Stimulated activated naive B cell treated with anti-CD40 and anti-IgM and Interleukin-4, amounts not matched to agents 10 μg/mL and 1 μg/mL and 100 μg/mL, for 72 hours (primary cell): ENCODE results near the gene TGFB2.

ENCODE experiments used
- ATAC-seq, 2 donors: fragments of 150-1000 bp; cut with Tn5 transposase; replicated peaks; 2 replicates each; pipeline ENCODE4 v1.10.0; 2021; ENCODE audit warnings: moderate library complexity in 1 of 2
- DNase-seq: peaks from one replicate; pipeline ENCODE4 v3.0.0; 2021
- H3K27ac Mint-ChIP-seq: one replicate; pipeline ENCODE4 v1.8.0; 2022; ENCODE audit warnings: mild to moderate bottlenecking, mixed read lengths
- H3K27me3 Mint-ChIP-seq, 2 donors: one replicate each; pipeline ENCODE4 v1.8.0; 2022; ENCODE audit warnings: mixed read lengths in 2 of 2
- H3K36me3 Mint-ChIP-seq, 2 donors: one replicate each; pipeline ENCODE4 v1.8.0; 2022; ENCODE audit warnings: mixed read lengths in 2 of 2, mild to moderate bottlenecking in 1 of 2
- H3K4me1 Mint-ChIP-seq, 2 donors: one replicate each; pipeline ENCODE4 v1.8.0; 2022; ENCODE audit warnings: mixed read lengths in 2 of 2, mild to moderate bottlenecking in 1 of 2
- H3K4me3 Mint-ChIP-seq, 2 donors: one replicate each; pipeline ENCODE4 v1.8.0; 2022; ENCODE audit warnings: mild to moderate bottlenecking in 2 of 2, mixed read lengths in 2 of 2, moderate library complexity in 1 of 2
- H3K9me3 Mint-ChIP-seq, 2 donors: one replicate each; pipeline ENCODE4 v1.8.0; 2022; ENCODE audit warnings: mixed read lengths in 2 of 2, mild to moderate bottlenecking in 1 of 2

The TGFB2 gene

DNA sequence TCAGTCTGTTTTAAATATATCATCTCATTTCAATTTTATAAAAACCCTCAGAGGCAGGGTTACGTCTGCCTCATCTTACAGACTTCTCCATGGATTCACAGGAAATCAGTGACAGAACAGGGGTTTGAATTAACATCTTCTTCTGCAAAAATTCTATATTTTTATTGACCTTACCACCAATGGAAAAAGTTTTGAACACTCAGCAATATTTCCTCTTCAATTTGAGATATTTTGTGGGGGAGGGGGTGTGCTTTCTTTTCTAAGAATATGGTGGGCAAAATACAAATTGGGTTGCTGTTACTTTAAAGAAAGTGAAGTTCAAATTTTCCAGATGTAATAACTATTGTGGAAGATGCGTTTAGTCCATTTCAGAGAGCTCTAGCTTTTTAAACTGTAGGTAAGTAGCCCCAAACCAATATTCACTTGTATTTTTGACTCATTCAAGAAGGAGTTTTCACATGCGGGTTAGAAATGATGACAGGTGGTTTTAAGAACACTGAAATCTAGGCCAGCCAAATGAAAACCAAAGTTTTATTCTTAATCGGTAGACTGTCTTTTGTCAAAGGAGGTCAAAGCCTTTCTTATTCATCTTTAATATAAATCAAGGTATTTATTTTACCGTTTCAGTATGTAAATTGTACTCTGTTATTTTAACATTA, 17.4 kb downstream of the TGFB2 start:
- Mint-ChIP-seq H3K4me1 (no peaks in the 10 kb centered on the region), H3K9me3 (no peaks in the 10 kb centered on the region), H3K27ac (no peak overlapping the region), H3K36me3 (no peaks in the 10 kb centered on the region), H3K4me3 (no peak overlapping the region), H3K27me3 (no peaks in the 10 kb centered on the region)
- ATAC-seq (no peak), DNase-seq (no peak)

DNA sequence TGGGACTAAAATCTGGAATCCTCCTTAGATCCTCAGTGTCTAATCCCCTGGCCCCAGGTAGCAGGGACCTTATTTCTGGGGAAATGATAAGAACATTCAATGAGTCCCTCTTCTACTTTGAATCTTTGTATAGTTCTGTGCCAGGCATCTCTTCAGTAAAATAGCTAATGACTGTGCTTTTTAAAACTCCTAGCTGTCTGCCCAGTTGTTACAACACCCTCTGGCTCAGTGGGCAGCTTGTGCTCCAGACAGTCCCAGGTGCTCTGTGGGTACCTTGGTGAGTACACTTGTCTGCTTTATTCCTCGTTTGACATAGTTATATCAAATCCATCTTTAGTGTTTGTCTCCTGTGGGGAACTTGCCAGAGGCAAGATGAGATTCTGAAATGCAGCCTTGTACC, 18.0 kb downstream of the TGFB2 start:
- Mint-ChIP-seq H3K9me3 (no peaks in the 10 kb centered on the region), H3K27ac (no peak overlapping the region), H3K4me1 (no peaks in the 10 kb centered on the region), H3K36me3 (no peaks in the 10 kb centered on the region), H3K27me3 (no peaks in the 10 kb centered on the region), H3K4me3 (no peak overlapping the region)
- ATAC-seq (no peak), DNase-seq (no peak)

DNA sequence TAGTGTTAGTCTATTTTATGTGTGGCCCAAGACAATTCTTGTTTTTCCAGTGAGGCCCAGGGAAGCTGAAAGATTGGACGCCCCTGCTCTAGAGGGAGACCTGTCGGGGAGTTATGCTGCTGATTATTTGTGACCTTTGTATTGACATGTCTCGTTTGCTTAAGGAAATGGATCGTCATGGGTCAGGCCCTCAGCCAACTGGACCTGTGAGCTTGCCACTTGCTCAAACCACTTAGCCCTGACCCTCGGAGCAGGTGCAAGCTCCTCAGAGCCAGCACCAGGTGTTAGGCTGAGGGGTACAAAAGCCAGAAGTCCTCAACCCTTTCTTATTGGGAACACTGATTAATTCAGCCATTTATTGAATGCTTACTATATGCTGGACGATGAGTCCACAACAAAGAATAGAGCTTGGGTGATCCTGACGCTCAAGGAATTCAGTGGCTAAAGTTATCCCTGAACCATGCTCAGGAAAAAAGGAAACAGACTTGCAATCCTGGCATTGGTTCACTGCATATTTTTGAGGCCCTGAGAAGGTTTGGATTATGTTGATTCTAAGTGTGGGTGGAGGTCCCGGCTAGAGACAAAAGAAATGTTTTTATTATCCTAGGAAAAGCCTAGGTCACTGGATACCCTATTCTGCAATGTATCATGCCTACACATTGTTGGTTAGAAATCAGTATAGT, 19.0 kb downstream of the TGFB2 start:
- Mint-ChIP-seq H3K9me3 (no peaks in the 10 kb centered on the region), H3K4me1 (no peaks in the 10 kb centered on the region), H3K36me3 (no peaks in the 10 kb centered on the region), H3K27me3 (no peaks in the 10 kb centered on the region), H3K27ac (no peak overlapping the region), H3K4me3 (no peak overlapping the region)
- DNase-seq: no peak
- no peak for ATAC-seq

DNA sequence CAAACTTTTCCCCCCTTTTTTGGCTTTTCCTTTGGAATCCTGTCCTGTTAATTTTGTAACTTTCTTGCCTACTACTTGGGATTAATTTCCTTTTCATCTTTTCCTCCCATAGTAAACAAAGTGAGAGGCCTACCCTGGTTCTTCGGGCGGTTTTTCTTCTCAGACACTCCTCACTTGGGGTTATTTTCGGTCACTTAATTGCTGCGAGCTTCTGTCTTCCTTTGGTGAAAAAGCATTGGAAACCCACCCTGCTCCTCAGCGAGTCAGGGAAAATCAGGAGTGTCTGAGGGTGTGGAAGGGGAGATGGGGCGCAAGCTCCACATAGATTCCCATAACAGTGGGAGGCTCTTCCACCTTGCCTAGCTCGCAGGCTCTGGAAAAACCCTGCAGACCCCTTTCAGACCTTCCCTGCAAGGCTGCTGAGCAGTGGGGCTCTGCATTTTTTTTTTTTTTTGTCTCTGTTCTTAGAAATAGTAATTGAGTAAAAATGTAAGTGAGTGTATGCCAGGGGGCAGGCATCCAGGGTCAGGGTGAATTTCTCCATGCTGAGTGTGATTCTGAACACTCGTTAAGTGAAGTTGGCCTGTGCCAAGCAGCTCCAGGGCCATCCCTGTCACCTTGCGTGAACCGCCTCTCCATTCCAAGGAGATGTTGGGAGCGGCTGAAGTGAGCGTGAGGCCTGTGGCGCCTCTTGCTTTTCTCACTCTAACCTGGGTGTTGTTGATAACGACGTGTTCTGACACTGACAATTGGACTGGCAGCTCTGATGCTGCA, 20.3 kb downstream of the TGFB2 start:
- Mint-ChIP-seq H3K4me3 (no peak overlapping the region), H3K27ac (no peak overlapping the region), H3K4me1 (peaks cover 0 to under 1% of the 10 kb centered on the region in 2 donors), H3K27me3 (no peaks in the 10 kb centered on the region), H3K9me3 (no peaks in the 10 kb centered on the region), H3K36me3 (no peaks in the 10 kb centered on the region)
- no peak for ATAC-seq
- no peak for DNase-seq

DNA sequence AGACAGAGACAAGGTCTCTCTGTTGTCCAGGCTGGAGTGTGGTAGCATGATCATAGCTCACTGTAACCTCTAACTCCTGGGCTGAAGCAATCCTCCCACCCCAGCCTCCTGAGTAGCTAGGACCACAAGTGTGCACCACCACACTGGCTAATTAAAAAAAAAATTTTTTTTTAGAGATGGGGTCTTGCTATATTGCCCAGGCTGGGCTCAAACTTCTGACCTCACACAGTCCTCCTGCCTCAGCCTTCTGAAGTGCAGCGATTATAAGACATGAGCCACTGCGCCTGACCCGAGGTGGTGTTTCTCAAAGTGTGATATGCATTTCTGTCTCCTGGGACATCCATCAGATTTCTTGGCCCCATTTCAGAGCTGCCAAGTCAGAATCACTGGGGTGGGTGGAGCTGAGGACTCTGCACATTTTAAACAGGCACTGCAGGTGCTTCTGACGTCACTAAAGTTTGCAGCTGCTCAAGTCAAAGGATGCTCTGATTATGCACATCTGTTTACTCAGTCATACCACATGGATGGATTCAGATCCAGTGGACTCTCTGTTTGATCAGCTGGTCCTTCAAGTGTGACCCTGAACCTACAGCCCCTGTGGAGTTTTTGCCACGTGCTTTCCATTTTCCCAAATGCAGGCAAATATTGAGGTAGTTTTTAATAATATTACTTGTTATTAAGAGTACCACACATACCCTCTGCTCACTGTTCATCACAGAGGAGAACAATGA, 21.4 kb downstream of the TGFB2 start:
- H3K4me3 Mint-ChIP-seq: no peak overlapping the region
- H3K27me3 Mint-ChIP-seq: no peaks in the 10 kb centered on the region
- no peaks in the 10 kb centered on the region for H3K36me3 Mint-ChIP-seq
- H3K9me3 Mint-ChIP-seq: no peaks in the 10 kb centered on the region
- ATAC-seq: no peak
- no peak overlapping the region for H3K27ac Mint-ChIP-seq
- DNase-seq: no peak
- H3K4me1 Mint-ChIP-seq: peaks cover 2 to 5% of the 10 kb centered on the region in 2 donors

DNA sequence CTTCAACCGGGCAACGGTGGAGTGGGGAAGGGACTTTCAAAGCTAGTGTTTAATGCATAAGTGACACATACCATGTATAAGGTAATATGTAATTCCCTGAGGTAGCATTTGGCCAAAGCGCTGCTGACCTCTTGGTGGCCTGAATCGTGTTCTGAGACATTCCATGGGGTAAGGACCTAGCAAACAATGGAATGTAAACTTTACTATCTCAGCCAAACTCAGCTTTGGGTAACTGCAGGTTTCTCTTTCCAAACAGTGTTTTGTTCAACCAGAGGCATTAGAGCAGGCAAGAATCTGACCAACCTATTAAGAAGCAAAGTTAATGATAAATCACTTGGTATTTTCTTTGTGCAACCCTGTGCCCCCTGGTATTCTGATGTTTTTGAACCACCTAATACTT, 22.0 kb downstream of the TGFB2 start:
- peaks cover 2 to 5% of the 10 kb centered on the region in 2 donors for H3K4me1 Mint-ChIP-seq
- no peaks in the 10 kb centered on the region for H3K36me3 Mint-ChIP-seq
- DNase-seq: no peak
- H3K9me3 Mint-ChIP-seq: no peaks in the 10 kb centered on the region
- ATAC-seq: no peak
- H3K27ac Mint-ChIP-seq: no peak overlapping the region
- no peaks in the 10 kb centered on the region for H3K27me3 Mint-ChIP-seq
- H3K4me3 Mint-ChIP-seq: no peak overlapping the region

DNA sequence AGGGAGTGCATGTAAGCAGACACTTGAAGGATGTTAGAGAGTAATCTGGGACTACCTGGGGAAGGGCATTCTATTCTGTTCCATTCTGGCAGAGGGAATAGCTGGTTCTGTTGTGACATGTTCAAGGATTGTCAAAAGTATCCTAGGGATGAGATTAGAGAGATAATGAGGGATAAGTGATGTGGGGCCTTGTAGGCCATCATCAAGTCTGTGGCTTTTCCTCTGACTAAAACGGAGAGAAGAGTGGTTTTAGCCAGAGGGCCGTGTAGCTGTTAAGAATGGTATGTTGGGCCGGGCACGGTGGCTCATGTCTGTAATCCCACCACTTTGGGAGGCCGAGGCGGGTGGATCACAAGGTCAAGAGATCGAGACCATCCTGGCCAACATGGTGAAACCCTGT, 23.6 kb downstream of the TGFB2 start:
- DNase-seq (no peak), ATAC-seq (no peak)
- Mint-ChIP-seq H3K4me1 (peaks cover 2 to 5% of the 10 kb centered on the region in 2 donors), H3K36me3 (no peaks in the 10 kb centered on the region), H3K4me3 (no peak overlapping the region), H3K9me3 (no peaks in the 10 kb centered on the region), H3K27me3 (no peaks in the 10 kb centered on the region), H3K27ac (no peak overlapping the region)

DNA sequence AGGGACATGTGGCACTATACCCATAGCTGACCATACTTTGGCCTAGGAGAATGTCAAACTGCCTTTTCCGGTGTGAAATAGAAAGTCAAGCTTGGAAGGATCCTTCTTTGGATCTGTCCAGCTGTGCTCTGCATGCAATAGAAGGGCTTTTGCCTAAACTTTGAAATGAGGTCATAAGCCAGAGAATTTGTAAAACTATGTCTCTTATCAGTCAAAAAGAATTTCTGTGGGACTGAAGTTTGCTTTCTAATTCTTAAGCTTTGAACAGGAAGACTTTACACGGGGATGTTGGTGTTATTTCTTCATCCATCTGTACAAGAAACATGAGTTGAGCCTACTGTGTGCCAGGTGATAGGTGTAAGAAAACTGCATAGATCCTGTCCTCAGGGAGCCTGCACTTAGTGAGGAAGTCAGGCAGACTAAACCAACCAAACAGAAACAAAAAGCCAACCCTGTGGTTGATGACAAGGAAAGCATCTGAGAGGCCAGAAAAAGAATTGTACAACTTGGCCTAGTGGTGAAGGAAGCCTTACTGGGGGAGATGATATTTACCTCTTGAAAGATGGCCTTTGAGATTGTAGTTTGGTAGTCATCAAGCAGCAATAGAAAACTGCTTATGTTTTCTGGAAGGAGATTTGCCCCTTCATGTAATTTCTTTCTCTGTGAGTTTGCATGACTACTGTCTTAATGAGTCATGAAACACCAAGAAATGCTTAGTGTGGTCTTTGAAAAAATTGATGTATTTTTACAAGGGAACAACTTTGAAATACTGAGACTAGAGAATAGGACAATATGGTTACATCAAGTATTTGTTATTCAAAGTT, 24.8 kb downstream of the TGFB2 start:
- Mint-ChIP-seq H3K27ac (no peak overlapping the region), H3K27me3 (no peaks in the 10 kb centered on the region), H3K36me3 (no peaks in the 10 kb centered on the region), H3K9me3 (no peaks in the 10 kb centered on the region), H3K4me1 (peaks cover 2 to 5% of the 10 kb centered on the region in 2 donors), H3K4me3 (no peak overlapping the region)
- DNase-seq: no peak
- ATAC-seq: no peak

DNA sequence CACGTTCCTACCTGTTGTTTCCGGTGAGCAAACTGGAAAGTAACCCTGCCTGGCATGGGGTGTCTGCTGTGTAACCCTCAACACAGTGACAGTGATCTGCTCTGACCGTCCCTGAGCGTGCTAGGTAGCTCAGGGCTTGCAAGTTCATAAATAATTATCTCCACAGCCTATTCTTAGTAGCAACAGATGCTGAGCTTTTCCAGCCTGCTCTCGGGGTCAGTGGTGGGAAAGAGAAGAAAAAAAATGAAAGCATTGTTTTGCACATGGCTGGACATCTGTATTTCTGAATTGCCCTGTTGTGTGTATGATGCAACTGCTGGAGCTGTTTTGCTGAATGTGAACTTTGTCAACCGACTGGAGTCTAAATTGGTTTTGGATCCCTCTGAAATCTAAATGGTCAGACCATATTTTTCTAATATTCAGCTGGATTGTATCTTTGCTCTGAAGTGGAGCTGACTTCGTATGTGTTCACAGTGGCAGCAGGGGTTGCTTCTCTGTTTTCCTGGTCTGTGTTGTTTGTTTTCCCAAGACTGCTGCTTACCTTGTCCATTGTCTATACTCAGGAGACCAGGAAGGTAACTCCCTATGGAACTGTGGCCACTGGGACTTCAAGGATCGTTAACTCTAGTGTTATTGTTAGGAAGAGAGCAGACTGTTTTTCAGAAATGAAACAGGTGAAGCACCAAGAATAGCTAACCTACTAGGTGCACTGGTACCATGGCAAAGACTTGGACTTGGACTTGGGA, 27.0 kb downstream of the TGFB2 start:
- H3K36me3 Mint-ChIP-seq: no peaks in the 10 kb centered on the region
- ATAC-seq (no peak), DNase-seq (no peak)
- peaks cover 3 to 11% of the 10 kb centered on the region in 2 donors for H3K4me1 Mint-ChIP-seq
- H3K27me3 Mint-ChIP-seq: no peaks in the 10 kb centered on the region
- no peak overlapping the region for H3K4me3 Mint-ChIP-seq
- no peaks in the 10 kb centered on the region for H3K9me3 Mint-ChIP-seq
- no peak overlapping the region for H3K27ac Mint-ChIP-seq

DNA sequence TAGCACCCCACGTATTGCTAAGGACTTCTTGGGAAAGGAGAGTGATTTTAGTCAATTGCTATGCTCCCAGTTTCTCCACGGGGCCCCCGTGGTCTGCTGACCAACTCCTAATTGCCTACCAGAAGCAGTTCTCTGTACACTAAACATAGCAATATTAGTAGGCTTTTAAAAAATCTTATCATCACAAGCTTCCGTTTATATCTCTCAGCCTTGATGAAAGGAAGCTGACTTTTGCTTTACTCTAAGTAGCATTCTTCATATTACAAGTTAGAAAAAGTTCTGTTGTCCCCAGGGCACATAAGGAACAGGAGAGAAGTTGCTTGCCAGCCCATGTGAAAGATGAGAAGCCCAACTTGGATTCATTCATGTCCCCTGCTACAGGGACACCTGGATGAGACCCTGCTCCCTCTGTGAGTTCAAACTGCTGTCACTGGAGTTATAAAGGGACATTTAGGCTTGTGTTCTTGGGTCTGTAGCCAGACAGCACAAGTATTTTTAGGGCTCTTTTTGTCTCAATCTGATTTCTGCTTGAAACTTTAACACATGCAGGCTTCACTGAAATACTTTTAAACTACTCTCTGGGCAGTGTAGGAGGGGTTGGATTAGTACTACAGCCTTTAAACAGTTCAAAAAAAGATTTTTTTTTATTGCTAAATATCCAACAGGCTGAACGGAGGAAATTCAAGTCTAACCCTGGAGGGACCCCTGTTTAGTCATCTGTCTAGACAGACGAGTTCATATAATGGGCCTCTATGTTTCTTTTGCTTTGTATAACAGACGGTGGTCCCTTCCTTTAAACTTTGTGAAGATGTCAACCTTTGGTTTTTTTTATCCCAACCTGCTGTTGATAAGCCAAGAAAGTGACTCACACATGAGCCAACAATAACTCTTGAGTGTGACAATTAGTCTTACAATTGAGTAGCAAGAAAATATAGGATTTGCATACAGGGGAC, 29.5 kb downstream of the TGFB2 start:
- ATAC-seq (no peak), DNase-seq (no peak)
- no peaks in the 10 kb centered on the region for H3K9me3 Mint-ChIP-seq
- peaks cover 0 to 5% of the 10 kb centered on the region in 2 donors for H3K27me3 Mint-ChIP-seq
- H3K4me3 Mint-ChIP-seq: no peak overlapping the region
- H3K4me1 Mint-ChIP-seq: peaks cover 8 to 20% of the 10 kb centered on the region in 2 donors
- H3K27ac Mint-ChIP-seq: no peak overlapping the region
- H3K36me3 Mint-ChIP-seq: no peaks in the 10 kb centered on the region

DNA sequence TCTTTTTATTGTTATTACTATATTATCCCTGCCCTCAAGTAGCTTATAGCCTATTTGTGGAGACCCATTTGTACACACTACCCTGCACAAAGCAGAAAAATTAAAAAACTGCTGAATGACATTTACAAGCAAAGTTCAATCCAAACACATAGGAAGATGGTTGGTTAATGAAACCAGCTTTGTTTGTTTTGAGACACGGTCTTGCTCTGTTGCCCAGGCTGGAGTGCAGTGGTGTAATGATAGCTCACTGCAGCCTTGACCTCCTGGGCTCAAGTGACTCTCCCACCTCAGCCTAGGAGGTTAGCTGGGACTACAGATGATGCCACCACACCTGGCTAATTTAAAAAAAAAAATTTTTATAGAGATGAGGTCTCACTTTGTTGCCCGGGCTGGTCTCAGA, 31.6 kb downstream of the TGFB2 start:
- no peak for DNase-seq
- H3K27ac Mint-ChIP-seq: no peak overlapping the region
- H3K36me3 Mint-ChIP-seq: no peaks in the 10 kb centered on the region
- H3K27me3 Mint-ChIP-seq: peaks cover 8 to 9% of the 10 kb centered on the region in 2 donors
- peak overlapping the region in 1 of 2 donors; percentile 13 for H3K4me3 Mint-ChIP-seq
- H3K4me1 Mint-ChIP-seq: peaks cover 6 to 15% of the 10 kb centered on the region in 2 donors
- H3K9me3 Mint-ChIP-seq: no peaks in the 10 kb centered on the region
- peak; percentile 17 to 25 for ATAC-seq

DNA sequence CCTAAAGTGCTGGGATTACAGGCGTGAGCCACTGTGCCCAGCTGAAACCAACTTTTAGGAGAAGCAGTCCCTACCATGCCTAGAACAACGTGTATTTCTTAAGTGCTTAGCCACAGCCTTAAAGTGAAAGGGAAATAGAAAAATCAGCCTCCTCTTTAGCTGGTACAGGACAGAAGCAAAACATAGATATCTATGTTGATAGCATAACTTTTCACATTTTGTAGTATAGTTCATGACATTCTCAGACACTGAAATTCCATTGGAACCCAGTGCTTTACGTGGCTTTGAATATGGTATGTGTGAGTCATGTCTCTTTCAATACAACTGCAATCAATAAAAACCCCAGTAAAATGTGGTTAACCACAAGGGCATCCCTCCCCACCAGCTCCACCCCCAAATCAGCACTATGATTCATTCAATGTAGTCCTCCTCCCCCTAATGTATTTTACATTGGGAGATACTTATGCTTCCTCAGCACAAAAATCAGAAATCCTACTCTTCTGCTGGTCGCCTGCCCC, 32.1 kb downstream of the TGFB2 start:
- ATAC-seq: peak; percentile 98 to 99
- H3K4me3 Mint-ChIP-seq: peak overlapping the region; percentile 13 to 21
- no peaks in the 10 kb centered on the region for H3K36me3 Mint-ChIP-seq
- H3K27me3 Mint-ChIP-seq: peaks cover 8 to 14% of the 10 kb centered on the region in 2 donors
- peaks cover 6 to 15% of the 10 kb centered on the region in 2 donors for H3K4me1 Mint-ChIP-seq
- no peak overlapping the region for H3K27ac Mint-ChIP-seq
- H3K9me3 Mint-ChIP-seq: no peaks in the 10 kb centered on the region
- DNase-seq: peak; percentile 59
